HG03175 (cell line): ENCODE results near the gene MARCHF3.
"Not testable (repeated sequence)": the region's sequence is repeated elsewhere in the genome, so short reads cannot be mapped to it uniquely, and the experiment has no call there.

Source experiments
- ATAC-seq: cut with Tn5 transposase; IDR thresholded peaks from one replicate; pipeline ENCODE4 v1.9.1; 2021; ENCODE audit warnings: mild to moderate bottlenecking, moderate library complexity; ENCODE audit not compliant: unreplicated experiment

MARCHF3 gene

DNA sequence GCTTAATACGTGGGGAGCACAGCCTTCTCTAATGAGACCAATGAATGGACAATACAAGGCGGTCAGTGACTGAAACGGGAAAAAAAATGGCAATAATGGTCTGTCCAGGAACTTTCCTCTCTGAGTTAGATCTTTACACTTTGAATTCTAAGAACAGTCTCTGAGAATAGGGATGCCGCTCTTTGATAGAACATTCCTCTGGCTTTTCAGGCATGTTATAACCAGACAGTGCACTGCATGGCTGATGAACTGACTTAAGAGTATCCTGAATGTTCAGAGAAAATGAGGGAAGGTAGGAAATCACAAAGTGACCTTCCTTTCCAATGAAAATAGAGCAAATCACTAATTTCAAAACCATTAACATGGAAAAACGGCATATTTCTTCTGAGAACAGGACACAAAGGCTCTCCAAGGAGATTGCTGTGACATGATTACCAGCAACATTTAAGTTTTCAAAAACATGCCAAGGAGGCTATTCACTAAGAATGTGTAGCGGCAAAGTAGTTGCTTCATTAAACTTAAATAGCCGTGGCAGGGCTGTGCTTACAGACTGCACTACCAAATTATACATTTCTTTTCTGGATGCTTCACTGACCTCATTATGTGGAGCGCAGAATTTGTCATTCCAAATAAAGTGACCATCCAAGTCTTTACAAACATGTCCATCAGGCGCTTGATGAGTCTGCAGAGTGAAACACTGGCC, 105.9 kb downstream of the MARCHF3 start:
- ATAC-seq = no peak

GRCh38 chr5:126921241-126922091, 108.9 kb downstream of the MARCHF3 start:
- ATAC-seq = no peak

DNA sequence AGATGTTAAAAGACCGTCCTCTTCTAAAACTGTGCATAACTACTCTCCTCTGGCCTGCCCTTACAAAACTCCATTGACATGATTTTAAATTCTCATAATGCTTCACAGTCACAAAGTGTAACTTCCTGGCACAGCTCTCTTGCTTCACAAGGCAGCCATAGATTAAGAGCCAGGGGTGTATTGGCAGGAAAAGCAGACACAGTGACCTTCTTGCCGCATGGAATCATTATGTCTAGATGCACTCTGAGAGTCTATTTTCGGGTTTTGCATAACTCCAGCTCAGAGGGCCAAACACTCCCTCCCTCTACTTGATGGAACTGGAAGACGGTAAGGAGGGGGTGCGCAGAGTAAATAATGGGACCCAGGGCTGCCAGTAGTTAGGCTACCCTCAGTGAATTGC, 110.1 kb downstream of the MARCHF3 start:
- ATAC-seq = no peak

DNA sequence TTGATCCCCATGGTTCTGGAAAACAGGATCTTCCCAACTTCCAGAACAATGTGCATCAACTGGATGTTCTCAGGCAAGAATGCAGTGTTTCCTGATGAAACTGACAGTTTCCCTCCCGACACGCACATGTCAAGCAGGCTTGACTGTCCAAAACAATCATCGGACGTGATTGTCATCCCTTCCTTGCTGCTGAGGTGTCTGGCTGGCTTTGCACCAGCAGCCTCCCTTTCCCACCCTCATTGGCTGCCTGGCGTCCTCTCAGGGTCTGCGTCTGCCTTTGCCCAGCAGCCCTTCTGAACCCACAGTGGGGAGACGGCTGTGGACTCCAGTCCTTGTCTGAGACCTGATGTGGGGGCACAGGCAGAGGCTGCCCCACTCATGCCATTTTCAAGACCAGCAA, 110.8 kb downstream of the MARCHF3 start:
- no peak for ATAC-seq

GRCh38 chr5:126918615-126918957, 111.8 kb downstream of the MARCHF3 start:
- ATAC-seq = no peak

DNA sequence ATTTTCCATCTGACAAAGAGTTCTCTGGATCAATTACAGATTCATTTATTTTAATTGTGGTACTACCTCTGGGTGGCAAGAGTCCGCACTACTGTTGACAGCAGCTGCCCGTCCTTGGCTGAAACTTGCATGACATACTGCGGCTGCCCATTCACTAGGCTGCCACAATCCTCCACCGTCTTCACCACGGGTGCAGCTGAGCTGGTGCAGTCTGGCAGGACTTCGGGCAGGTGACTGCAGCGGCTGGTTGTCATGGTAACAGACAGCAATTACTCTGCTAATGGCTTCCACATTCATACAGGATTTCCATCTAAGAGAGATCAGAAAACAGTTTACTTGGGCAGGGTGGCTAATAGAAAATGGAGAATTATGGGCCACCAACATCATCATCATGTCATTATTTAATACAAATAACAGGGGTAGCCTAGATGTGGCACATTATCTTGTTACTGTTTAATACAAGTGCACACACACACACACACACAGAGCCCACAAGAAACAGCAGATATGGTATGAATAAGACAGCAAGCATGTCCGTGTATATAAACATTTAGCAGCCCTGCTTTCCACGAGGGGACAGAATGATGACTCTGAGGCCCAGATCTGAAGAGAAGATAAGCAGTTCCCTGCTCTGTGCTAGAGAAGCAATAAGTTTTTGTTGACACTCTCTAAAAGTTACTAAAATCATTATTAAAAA, 112.3 kb downstream of the MARCHF3 start:
- ATAC-seq = no peak

GRCh38 chr5:126915496-126915895, 114.9 kb downstream of the MARCHF3 start:
- ATAC-seq = no peak

DNA sequence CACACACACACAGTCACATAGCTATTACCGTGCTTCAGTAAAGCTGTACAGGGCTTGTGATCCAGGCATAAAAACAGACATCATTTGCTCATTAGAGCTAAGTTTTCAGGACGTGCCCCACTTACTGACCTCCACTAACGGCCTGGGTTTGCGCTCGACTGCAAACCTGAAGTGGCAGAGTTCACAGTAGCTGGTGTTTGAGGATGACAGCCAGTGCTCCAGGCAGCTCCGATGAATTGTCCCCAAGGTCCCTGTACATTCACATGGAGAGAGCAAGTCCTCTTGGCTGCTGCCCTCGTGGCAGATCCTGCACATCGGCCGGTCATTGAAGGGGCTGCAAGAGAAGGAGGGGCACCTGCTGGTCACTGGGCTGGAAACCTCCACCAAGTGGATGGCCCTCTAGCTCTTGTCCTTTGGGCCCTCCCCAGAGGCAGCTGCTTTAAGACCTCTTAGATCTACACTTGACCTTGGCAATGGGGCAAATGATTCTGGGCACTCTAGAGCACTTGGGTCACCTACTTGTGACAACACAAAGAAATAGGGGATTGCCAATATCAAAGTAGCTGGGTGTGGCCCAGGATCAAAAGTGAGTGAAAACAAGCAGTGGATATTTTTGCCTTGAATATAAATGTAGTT, 115.4 kb downstream of the MARCHF3 start:
- ATAC-seq = no peak

DNA sequence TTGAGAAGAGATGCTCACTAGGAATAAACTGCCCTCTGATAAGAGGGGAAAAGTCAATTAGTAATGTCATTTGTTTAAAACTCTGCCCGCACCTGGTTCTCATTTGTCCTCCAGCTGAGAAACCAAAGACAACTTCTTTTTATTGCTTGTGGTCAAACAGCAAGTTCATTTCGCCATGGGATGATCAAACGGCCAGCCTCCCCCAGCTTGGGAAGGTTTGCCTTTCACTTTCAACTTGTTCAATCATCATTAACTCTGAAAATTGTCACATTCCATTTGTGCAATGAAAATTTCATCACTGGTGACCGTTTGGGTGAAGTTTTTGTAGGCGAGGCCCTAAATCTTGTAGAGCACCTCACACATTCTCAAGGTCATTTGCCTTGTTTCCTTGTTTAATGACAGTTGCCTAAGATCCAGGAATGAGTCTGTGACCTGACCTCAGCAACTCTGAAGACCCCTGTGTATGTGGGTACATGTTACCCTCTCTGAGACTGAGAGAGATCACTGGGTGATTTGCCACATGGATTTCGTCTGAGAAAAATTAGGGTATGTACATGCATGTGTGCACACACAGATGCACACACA, 117.7 kb downstream of the MARCHF3 start:
- ATAC-seq = no peak

DNA sequence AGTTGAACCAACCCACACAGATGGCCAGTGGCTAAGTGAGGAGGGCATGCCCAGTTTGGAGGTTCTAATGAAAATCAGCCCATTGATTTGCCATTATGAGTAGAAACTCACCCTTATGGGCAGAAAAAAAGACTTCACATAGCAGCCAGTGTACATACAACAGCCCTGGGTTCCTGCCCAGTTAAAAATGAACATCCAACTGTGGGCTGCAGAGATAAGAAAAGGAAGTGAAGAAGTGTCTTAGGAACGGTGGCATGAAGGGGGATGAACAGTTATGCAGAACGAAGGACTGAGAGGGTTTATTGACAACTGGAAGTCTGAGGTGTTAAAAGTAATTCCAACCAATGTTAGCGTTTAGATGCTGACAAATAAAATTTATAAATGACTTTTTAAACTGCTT, 118.4 kb downstream of the MARCHF3 start:
- no peak for ATAC-seq

DNA sequence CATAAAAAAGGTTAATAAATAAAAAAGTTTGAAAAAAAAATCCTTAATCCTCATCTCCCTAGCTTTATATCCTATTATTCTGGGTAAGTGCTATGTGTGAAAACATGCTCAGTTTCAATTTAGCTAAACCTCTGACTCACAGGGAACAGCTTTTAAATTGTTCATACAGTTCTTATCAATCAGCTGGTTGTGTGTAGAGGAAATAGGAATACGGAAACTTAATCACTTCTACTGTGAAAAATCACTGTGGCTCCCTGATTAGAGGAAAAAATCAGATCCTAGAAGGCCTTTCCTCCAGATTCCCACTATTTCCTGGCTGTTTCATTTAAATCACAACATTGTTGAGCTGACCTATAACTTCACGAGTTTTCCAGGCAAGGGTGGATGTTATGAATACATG, 120.5 kb downstream of the MARCHF3 start:
- ATAC-seq = no peak

DNA sequence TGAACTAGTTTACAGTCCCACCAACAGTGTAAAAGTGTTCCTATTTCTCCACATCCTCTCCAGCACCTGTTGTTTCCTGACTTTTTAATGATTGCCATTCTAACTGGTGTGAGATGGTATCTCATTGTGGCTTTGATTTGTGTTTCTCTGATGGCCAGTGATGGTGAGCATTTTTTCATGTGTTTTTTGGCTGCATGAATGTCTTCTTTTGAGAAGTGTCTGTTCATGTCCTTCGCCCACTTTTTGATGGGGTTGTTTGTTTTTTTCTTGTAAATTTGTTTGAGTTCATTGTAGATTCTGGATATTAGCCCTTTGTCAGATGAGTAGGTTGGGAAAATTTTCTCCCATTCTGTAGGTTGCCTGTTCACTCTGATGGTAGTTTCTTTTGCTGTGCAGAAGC, 126.0 kb downstream of the MARCHF3 start:
- not testable (repeated sequence) for ATAC-seq

DNA sequence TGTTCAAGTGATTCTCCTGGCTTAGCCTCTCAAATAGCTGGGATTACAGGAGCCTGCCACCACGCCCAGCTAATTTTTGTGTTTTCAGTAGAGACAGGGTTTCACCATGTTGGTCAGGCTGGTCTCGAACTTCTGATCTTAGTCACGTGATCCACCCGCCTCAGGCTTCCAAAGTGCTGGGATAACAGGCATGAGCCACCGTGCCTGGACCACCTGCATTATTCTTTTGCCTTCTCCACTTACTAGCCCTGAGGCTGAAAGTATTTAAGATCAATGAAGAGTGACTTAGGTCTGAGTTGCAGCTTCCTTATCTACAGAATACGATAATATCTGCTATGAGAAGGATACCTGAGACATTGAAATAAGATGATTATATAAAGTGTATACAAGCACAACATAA, 129.6 kb downstream of the MARCHF3 start:
- no peak for ATAC-seq

DNA sequence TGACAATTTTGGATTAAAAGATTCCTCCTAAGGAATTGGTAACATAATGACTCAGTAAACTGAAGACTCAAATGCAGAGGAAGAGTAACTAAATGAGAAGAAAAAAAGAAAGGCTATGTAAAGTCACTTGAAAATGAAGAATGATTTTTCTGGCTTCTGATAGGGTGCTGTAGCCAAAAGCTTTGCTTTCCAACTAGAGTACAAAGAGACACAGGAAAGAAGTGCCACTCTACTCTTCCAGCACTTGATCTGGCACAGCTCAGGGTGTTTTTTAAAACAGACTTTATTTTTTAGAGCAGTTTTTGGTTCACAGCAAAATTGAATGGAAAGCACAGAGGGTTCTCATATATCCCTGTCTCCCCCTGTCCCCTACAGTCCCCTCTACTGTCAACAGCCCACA, 130.9 kb downstream of the MARCHF3 start:
- ATAC-seq = no peak

GRCh38 chr5:126897851-126898630, 132.3 kb downstream of the MARCHF3 start:
- no peak for ATAC-seq

- no peak for ATAC-seq
Measured at GRCh38 chr5:126896170-126896702, 134.1 kb downstream of the MARCHF3 start.

- ATAC-seq = not testable (repeated sequence)
Measured at GRCh38 chr5:126895712-126896111, 134.6 kb downstream of the MARCHF3 start.

DNA sequence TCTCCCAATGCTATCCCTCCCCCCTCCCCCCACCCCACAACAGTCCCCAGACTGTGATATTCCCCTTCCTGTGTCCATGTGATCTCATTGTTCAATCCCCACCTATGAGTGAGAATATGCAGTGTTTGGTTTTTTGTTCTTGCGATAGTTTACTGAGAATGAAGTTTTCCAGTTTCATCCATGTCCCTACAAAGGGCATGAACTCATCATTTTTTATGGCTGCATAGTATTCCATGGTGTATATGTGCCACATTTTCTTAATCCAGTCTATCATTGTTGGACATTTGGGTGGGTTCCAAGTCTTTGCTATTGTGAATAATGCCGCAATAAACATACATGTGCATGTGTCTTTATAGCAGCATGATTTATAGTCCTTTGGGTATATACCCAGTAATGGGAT, 139.9 kb downstream of the MARCHF3 start:
- not testable (repeated sequence) for ATAC-seq

- ATAC-seq = no peak
Measured at GRCh38 chr5:126888175-126888574, 142.2 kb downstream of the MARCHF3 start.

DNA sequence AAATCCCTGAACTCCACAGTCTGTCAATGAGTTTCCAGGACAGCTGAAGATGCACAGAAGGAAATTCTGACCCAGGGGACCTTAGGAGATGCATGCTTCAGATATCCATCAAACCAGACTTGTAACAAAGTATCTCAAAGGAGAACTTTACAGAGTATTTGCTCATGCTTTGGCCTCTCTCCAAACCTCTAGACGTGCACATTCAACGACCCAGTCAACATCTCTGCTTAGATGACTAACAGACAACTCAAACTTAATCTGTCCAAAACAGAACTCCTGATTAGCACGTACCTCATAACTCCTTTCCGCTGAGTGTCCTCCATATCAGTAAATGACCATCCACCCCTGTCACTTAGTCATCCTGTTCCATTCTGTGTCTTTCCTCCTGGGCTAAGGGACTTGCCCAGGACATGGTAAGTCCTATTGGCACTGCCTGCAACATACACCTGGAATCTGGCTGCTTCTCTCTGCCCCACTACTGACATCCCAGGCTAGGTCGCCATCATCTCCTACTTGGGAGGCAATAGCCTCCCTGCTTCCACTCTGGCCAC, 146.0 kb downstream of the MARCHF3 start:
- ATAC-seq = no peak
